HepG2 (cell line): ENCODE results near the gene CFAP100. TPM values are rescaled to one million over a fixed set of nuclear protein-coding genes. Genes with fewer than 3 reads are reported as not detected.

Experiments used
- AHR ChIP-seq: IDR thresholded peaks from 2 replicates; pipeline ENCODE4 v1.6.1; 2018; ENCODE audit warnings: missing genetic modification reagents, missing compliant biosample characterization
- ATAD3A ChIP-seq: sonication (generic); formaldehyde crosslinking; IDR thresholded peaks from 2 replicates; pipeline ENCODE4 v1.4.0; 2020; ENCODE audit warnings: missing genetic modification reagents
- BRD4 ChIP-seq: sonication (generic); formaldehyde crosslinking; IDR thresholded peaks from 2 replicates; pipeline ENCODE4 v1.4.0; 2020; ENCODE audit warnings: missing genetic modification reagents
- FOSL2 ChIP-seq: sonication (generic); formaldehyde crosslinking; IDR thresholded peaks from 2 replicates; pipeline ENCODE4 v1.4.0; 2020; ENCODE audit warnings: missing genetic modification reagents
- HNRNPL ChIP-seq: fragments of 200-400 bp; formaldehyde crosslinking; IDR thresholded peaks from 2 replicates; pipeline ENCODE4 v1.6.1; 2017; ENCODE audit warnings: mild to moderate bottlenecking, low read depth, low read length
- LCORL ChIP-seq, 2 experiments: fragments of 450-650 bp in 1 of 2; sonication (generic) in 1 of 2; formaldehyde crosslinking in 1 of 2; IDR thresholded peaks; 2 replicates each; pipeline versions ENCODE4 v1.5.0 to v1.6.1; 2017 to 2020; ENCODE audit warnings: antibody characterized with exemption in 1 of 2, missing genetic modification reagents in 1 of 2
- MIER3 ChIP-seq: IDR thresholded peaks from 2 replicates; pipeline ENCODE4 v1.6.1; 2016; ENCODE audit warnings: missing compliant biosample characterization, borderline replicate concordance
- SAP130 ChIP-seq: IDR thresholded peaks from 2 replicates; pipeline ENCODE4 v1.6.1; 2016; ENCODE audit warnings: low read depth
- TCF7L2 ChIP-seq: IDR thresholded peaks from 2 replicates; pipeline ENCODE4 v1.6.1; 2011; ENCODE audit warnings: mild to moderate bottlenecking, low read depth, low read length, moderate library complexity
- TIGD3 ChIP-seq: sonication (generic); formaldehyde crosslinking; IDR thresholded peaks from 2 replicates; pipeline ENCODE4 v1.5.1; 2020; ENCODE audit warnings: mild to moderate bottlenecking, missing genetic modification reagents, borderline replicate concordance
- ZNF24 ChIP-seq: fragments of 450-650 bp; IDR thresholded peaks from 2 replicates; pipeline ENCODE4 v1.6.1; 2017; ENCODE audit warnings: antibody characterized with exemption, mild to moderate bottlenecking
- ZNF317 ChIP-seq: sonication (generic); formaldehyde crosslinking; IDR thresholded peaks from 2 replicates; pipeline ENCODE4 v1.5.0; 2020; ENCODE audit warnings: mild to moderate bottlenecking, missing genetic modification reagents
- ZNF513 ChIP-seq: sonication (generic); formaldehyde crosslinking; conservative IDR thresholded peaks from 2 replicates; pipeline ENCODE4 v1.5.0; 2020; ENCODE audit warnings: missing genetic modification reagents
- ZNF761 ChIP-seq: sonication (generic); formaldehyde crosslinking; conservative IDR thresholded peaks from 2 replicates; pipeline ENCODE4 v1.4.0; 2020; ENCODE audit warnings: mild to moderate bottlenecking, missing genetic modification reagents
- polyA plus RNA-seq, 8 experiments: library from polyadenylated mRNA; depleted of rRNA in 3 of 8; stranded (reverse) in 7 of 8; unstranded in 1 of 8; fragments of >200 nt; fragmentation: Illumina TruSeq in 4 of 8; extraction: Trizol in 4 of 8; gene quantifications; 2 replicates each; pipeline versions ENCODE4 v1.2.1 to v1.2.3, GENCODE V29; 2011 to 2016; ENCODE audit warnings: low read depth in 4 of 8, missing spikeins in 1 of 8, mixed read lengths in 1 of 8; ENCODE audit not compliant: insufficient read depth in 1 of 8
- total RNA-seq, 5 experiments: library from RNA; depleted of rRNA; stranded (reverse); fragments of >200 nt; fragmentation: Illumina TruSeq; extraction: Trizol; gene quantifications; 2 replicates each; pipeline ENCODE4 v1.2.3, GENCODE V29; 2016; ENCODE audit warnings: low read depth in 1 of 5
- TF ChIP-seq, protein P1 (sequence below): sonication (generic); formaldehyde crosslinking; IDR thresholded peaks from 2 replicates; pipeline ENCODE4 v1.5.1; 2020; ENCODE audit warnings: missing genetic modification reagents, mild to moderate bottlenecking, borderline replicate concordance
- TF ChIP-seq, protein P2 (sequence below): sonication (generic); formaldehyde crosslinking; IDR thresholded peaks from 2 replicates; pipeline ENCODE4 v1.5.0; 2020; ENCODE audit warnings: missing genetic modification reagents, mild to moderate bottlenecking, borderline replicate concordance
- TF ChIP-seq, protein P3 (sequence below): sonication (generic); formaldehyde crosslinking; IDR thresholded peaks from 2 replicates; pipeline ENCODE4 v1.4.0; 2020; ENCODE audit warnings: missing genetic modification reagents, borderline replicate concordance
- TF ChIP-seq, protein P4 (sequence below): sonication (generic); formaldehyde crosslinking; IDR thresholded peaks from 2 replicates; pipeline ENCODE4 v1.4.0; 2020; ENCODE audit warnings: missing genetic modification reagents
- TF ChIP-seq, protein P5 (sequence below): sonication (generic); formaldehyde crosslinking; IDR thresholded peaks from 2 replicates; pipeline ENCODE4 v1.8.1; 2023; ENCODE audit warnings: mild to moderate bottlenecking, missing genetic modification reagents

CFAP100 gene
- total and polyA plus RNA-seq, 2 of the 13 experiments (the other 11 are each of a cell fraction or from before 2014, with no cell fraction given) = 0.32 TPM; not detected in 1

DNA sequence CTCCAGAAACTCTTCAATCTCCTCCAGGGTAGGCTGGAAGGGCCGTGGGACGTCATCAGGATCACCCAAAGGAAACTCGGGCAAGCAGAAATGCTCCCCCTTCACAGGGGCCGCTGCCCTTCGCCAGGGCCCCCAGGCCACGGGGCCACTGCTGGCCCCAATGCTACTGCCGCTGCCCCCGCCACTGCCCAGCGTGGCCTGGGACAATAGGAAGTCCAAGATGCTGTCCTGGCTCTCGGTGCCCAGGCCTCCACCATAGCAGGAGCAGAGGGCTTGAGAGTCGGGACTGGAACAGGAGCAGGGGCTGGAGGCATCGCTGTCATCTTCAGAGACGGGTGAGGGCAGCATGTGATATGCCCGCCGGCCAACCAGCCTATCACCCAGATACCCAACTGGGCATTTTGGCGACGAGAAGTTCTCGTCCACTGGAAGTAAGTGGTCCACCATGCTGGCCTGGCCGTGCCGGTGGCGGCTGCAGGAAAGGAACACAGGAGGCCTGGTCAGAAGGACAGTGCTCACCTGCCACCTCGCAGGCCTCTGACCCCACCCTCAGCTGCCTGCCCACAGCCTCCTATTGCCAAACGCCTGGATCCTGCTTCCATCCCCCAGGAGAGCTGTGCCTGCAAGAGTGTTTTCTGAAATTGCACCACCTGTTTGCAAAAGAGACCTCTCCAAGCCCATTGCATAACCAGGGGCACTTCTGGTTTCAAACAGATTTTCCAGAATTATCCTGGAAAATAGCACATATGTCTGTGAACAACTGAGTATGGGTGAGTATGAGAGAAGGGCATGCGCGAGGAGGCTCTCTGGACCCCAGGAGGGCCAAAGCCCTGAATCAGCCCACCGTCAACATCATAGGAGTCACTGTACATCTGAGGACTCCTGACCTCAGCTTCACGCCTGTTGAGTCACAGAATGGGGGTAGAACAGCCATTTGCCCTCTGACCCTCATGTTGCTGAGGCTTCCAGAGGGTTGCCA is 41.9 kb upstream of the CFAP100 start (continued):
- TF ChIP-seq ZNF513 = no peak
- TF ChIP-seq, protein P1, sequence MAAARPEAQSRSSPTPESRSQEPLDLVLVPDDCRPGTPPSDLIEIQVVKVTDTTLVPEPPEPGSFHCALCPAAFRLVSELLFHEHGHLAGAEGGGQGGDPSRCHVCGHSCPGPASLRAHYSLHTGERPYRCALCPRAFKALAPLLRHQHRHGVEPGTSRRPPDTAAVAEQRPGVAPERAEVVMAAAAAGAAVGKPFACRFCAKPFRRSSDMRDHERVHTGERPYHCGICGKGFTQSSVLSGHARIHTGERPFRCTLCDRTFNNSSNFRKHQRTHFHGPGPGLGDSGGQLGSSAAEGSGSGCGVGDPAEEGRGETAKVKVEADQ = no peak
- TF ChIP-seq ATAD3A (CRISPR knock-in tag) = no peak
- no peak for TF ChIP-seq TIGD3 (CRISPR knock-in tag)
- peak; percentile 20; the same call in 1 of the 2 replicates for TF ChIP-seq MIER3
- TF ChIP-seq, protein P2, sequence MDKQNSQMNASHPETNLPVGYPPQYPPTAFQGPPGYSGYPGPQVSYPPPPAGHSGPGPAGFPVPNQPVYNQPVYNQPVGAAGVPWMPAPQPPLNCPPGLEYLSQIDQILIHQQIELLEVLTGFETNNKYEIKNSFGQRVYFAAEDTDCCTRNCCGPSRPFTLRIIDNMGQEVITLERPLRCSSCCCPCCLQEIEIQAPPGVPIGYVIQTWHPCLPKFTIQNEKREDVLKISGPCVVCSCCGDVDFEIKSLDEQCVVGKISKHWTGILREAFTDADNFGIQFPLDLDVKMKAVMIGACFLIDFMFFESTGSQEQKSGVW = no peak
- TF ChIP-seq HNRNPL = peak; percentile 59; the same call in 1 of the 2 replicates
- TF ChIP-seq TCF7L2 = no peak
- TF ChIP-seq LCORL (IDR thresholded peaks at IDR 0.05) = no peak
- peak; percentile 80 for TF ChIP-seq LCORL (CRISPR knock-in tag; IDR thresholded peaks at IDR 0.05)
- no peak for TF ChIP-seq ZNF761 (CRISPR knock-in tag)
- TF ChIP-seq, protein P3, sequence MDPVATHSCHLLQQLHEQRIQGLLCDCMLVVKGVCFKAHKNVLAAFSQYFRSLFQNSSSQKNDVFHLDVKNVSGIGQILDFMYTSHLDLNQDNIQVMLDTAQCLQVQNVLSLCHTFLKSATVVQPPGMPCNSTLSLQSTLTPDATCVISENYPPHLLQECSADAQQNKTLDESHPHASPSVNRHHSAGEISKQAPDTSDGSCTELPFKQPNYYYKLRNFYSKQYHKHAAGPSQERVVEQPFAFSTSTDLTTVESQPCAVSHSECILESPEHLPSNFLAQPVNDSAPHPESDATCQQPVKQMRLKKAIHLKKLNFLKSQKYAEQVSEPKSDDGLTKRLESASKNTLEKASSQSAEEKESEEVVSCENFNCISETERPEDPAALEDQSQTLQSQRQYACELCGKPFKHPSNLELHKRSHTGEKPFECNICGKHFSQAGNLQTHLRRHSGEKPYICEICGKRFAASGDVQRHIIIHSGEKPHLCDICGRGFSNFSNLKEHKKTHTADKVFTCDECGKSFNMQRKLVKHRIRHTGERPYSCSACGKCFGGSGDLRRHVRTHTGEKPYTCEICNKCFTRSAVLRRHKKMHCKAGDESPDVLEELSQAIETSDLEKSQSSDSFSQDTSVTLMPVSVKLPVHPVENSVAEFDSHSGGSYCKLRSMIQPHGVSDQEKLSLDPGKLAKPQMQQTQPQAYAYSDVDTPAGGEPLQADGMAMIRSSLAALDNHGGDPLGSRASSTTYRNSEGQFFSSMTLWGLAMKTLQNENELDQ = no peak
- TF ChIP-seq BRD4 (CRISPR knock-in tag) = no peak
- TF ChIP-seq, protein P4, sequence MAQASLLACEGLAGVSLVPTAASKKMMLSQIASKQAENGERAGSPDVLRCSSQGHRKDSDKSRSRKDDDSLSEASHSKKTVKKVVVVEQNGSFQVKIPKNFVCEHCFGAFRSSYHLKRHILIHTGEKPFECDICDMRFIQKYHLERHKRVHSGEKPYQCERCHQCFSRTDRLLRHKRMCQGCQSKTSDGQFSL (CRISPR knock-in tag) = no peak
- TF ChIP-seq, protein P5, sequence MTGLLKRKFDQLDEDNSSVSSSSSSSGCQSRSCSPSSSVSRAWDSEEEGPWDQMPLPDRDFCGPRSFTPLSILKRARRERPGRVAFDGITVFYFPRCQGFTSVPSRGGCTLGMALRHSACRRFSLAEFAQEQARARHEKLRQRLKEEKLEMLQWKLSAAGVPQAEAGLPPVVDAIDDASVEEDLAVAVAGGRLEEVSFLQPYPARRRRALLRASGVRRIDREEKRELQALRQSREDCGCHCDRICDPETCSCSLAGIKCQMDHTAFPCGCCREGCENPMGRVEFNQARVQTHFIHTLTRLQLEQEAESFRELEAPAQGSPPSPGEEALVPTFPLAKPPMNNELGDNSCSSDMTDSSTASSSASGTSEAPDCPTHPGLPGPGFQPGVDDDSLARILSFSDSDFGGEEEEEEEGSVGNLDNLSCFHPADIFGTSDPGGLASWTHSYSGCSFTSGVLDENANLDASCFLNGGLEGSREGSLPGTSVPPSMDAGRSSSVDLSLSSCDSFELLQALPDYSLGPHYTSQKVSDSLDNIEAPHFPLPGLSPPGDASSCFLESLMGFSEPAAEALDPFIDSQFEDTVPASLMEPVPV (CRISPR knock-in tag) = no peak
- no peak for TF ChIP-seq ZNF317
- peak; percentile 68 for TF ChIP-seq SAP130 (CRISPR knock-in tag)
- peak; percentile 84 for TF ChIP-seq FOSL2
- TF ChIP-seq AHR (CRISPR knock-in tag) = no peak
- TF ChIP-seq ZNF24 = no peak
